Measurements from ENCODE around the gene TRIM38. TPM values are rescaled to one million over a fixed set of nuclear protein-coding genes. Genes with fewer than 3 reads are reported as not detected.

Gene TRIM38
- total and polyA plus RNA-seq, 8 donors: 1.5 to 5.8 (median 2.5) TPM

GRCh38 chr6:25960734-25961133 is 1.9 kb upstream of the TRIM38 start:
- intact Hi-C loops (cut with DNase I): no loop called here
- no peak for TF ChIP-seq CTCF (IDR thresholded peaks at IDR 0.05)
- FAIRE-seq (no peak), ATAC-seq (no peak), DNase-seq (no peak)
- H3K36me3 ChIP-seq: no peaks in the 10 kb centered on the region
- H3K9me3 ChIP-seq: no peaks in the 10 kb centered on the region
- no peak overlapping the region for H3K27ac ChIP-seq
- H3K27me3 ChIP-seq: no peaks in the 10 kb centered on the region
- H3K4me1 ChIP-seq: peaks cover 0 to 6% (median 0%) of the 10 kb centered on the region in 3 donors
- no peak overlapping the region for H3K4me3 ChIP-seq
- WGBS, 2 donors: 78 to 92% methylated on average over 3 of the region's 3 CpGs

GRCh38 chr6:25961619-25962148 is 918 bp upstream of the TRIM38 start:
- ATAC-seq: no peak
- H3K4me3 ChIP-seq: peak overlapping the region in 1 of 4 donors; percentile 45

GRCh38 chr6:25963426-25964123 is 973 bp downstream of the TRIM38 start:
- Histone ChIP-seq H3K36me3 (no peaks in the 10 kb centered on the region), H3K4me1 (peaks cover 0 to 20% (median 0%) of the 10 kb centered on the region in 3 donors), H3K9me3 (no peaks in the 10 kb centered on the region), H3K27me3 (no peaks in the 10 kb centered on the region), H3K27ac (peak overlapping the region in 2 of 4 donors; percentile 84 to 86), H3K4me3 (peak overlapping the region; percentile 21 to 45 (median 33))
- 12 to 19% methylated on average over 6 of the region's 6 CpGs for WGBS, 2 donors
- ATAC-seq (peak; percentile 19 to 39 (median 33)), FAIRE-seq (no peak), DNase-seq (no peak)
- intact Hi-C loops (cut with DNase I): no loop called here
- no peak for TF ChIP-seq CTCF (IDR thresholded peaks at IDR 0.05)

More at GRCh38 chr6:25961619-25962148, 918 bp upstream of the TRIM38 start:
- H3K27me3 ChIP-seq: no peaks in the 10 kb centered on the region
- peaks cover 0 to 6% (median 0%) of the 10 kb centered on the region in 3 donors for H3K4me1 ChIP-seq
- no peaks in the 10 kb centered on the region for H3K9me3 ChIP-seq
- 64 to 67% methylated on average over 3 of the region's 3 CpGs for WGBS, 2 donors
- H3K36me3 ChIP-seq: no peaks in the 10 kb centered on the region
- FAIRE-seq: no peak
- H3K27ac ChIP-seq: peak overlapping the region; percentile 27 to 86 (median 68)
- DNase-seq: no peak
- intact Hi-C loops (cut with DNase I): no loop called here
- no peak for TF ChIP-seq CTCF (IDR thresholded peaks at IDR 0.05)

- Histone ChIP-seq H3K4me3 (no peak overlapping the region), H3K27me3 (no peaks in the 10 kb centered on the region), H3K27ac (no peak overlapping the region), H3K36me3 (no peaks in the 10 kb centered on the region), H3K4me1 (peaks cover 0 to 20% (median 0%) of the 10 kb centered on the region in 3 donors), H3K9me3 (no peaks in the 10 kb centered on the region)
- DNase-seq (no peak), FAIRE-seq (no peak), ATAC-seq (no peak)
- 88 to 96% methylated on average over 4 of the region's 4 CpGs for WGBS, 2 donors
- no peak for TF ChIP-seq CTCF (IDR thresholded peaks at IDR 0.05)
- intact Hi-C loops (cut with DNase I): no loop called here
Observed at GRCh38 chr6:25965058-25965457, 2.5 kb downstream of the TRIM38 start.

- DNase-seq (no peak), ATAC-seq (no peak), FAIRE-seq (no peak)
- Histone ChIP-seq H3K9me3 (no peaks in the 10 kb centered on the region), H3K36me3 (no peaks in the 10 kb centered on the region), H3K27me3 (no peaks in the 10 kb centered on the region), H3K4me1 (peaks cover 0 to 24% (median 0%) of the 10 kb centered on the region in 3 donors), H3K4me3 (no peak overlapping the region), H3K27ac (no peak overlapping the region)
- intact Hi-C loops (cut with DNase I): no loop called here
- WGBS, 2 donors: 91 to 92% methylated on average over 9 of the region's 9 CpGs
- no peak for TF ChIP-seq CTCF (IDR thresholded peaks at IDR 0.05)
Observed at GRCh38 chr6:25966711-25967110, 4.1 kb downstream of the TRIM38 start.

Measured in pancreas (tissue), 10 donors.